Renal pelvis (tissue), 12 donors: ENCODE data around the gene CEMP1. TPM values are rescaled to one million over a fixed set of nuclear protein-coding genes. Genes with fewer than 3 reads are reported as not detected.
"Not testable (repeated sequence)": the region's sequence is repeated elsewhere in the genome, so short reads cannot be mapped to it uniquely, and the experiment has no call there.

Experiments
- DNase-seq: peaks from one replicate; pipeline ENCODE4 v3.0.0-alpha.2; 2013
- long read RNA-seq, 16 experiments: transcript quantifications; one replicate each; lab custom pipeline, GENCODE V29; 2026
- polyA plus RNA-seq, 3 donors: library from polyadenylated mRNA; unstranded; fragments of 120-200 nt; gene quantifications; one replicate each; pipeline ENCODE4 v1.2.1, GENCODE V29; 2013; ENCODE audit not compliant: insufficient read length in 3 of 3

Gene CEMP1
- 1 to 10 TPM; 2.8 to 8.6 (median 8.0) TPM for polyA plus RNA-seq
- long read RNA-seq, donor 1, transcript CEMP1-202 (1 exons, 1,374 nt), result major isoform, 33 of 33 reads
- long read RNA-seq, donor 1, partial matches to known transcripts, result 0 of 33 reads
- long read RNA-seq, donor 1, other reads (novel, unspliced or antisense), result 0 of 33 reads
- long read RNA-seq, donor 2, transcript CEMP1-202 (1 exons, 1,374 nt), result major isoform, 38 of 38 reads
- long read RNA-seq, donor 2, partial matches to known transcripts, result 0 of 38 reads
- long read RNA-seq, donor 2, other reads (novel, unspliced or antisense), result 0 of 38 reads
- long read RNA-seq, donor 3, transcript CEMP1-202 (1 exons, 1,374 nt), result major isoform, 26 of 26 reads
- long read RNA-seq, donor 3, partial matches to known transcripts, result 0 of 26 reads
- long read RNA-seq, donor 3, other reads (novel, unspliced or antisense), result 0 of 26 reads
- long read RNA-seq, donor 4, transcript CEMP1-202 (1 exons, 1,374 nt), result major isoform, 46 of 46 reads
- long read RNA-seq, donor 4, partial matches to known transcripts, result 0 of 46 reads
- long read RNA-seq, donor 4, other reads (novel, unspliced or antisense), result 0 of 46 reads
- long read RNA-seq, donor 5, transcript CEMP1-202 (1 exons, 1,374 nt), result major isoform, 14 of 14 reads
- long read RNA-seq, donor 5, partial matches to known transcripts, result 0 of 14 reads
- long read RNA-seq, donor 5, other reads (novel, unspliced or antisense), result 0 of 14 reads
- long read RNA-seq, donor 6, transcript CEMP1-202 (1 exons, 1,374 nt), result major isoform, 23 of 23 reads
- long read RNA-seq, donor 6, partial matches to known transcripts, result 0 of 23 reads
- long read RNA-seq, donor 6, other reads (novel, unspliced or antisense), result 0 of 23 reads
- long read RNA-seq, donor 7, transcript CEMP1-202 (1 exons, 1,374 nt), result major isoform, 30 of 30 reads
- long read RNA-seq, donor 7, partial matches to known transcripts, result 0 of 30 reads
- long read RNA-seq, donor 7, other reads (novel, unspliced or antisense), result 0 of 30 reads
- long read RNA-seq, donor 8, transcript CEMP1-202 (1 exons, 1,374 nt), result major isoform, 8 of 8 reads
- long read RNA-seq, donor 8, partial matches to known transcripts, result 0 of 8 reads
- long read RNA-seq, donor 8, other reads (novel, unspliced or antisense), result 0 of 8 reads
- long read RNA-seq, donor 9, transcript CEMP1-202 (1 exons, 1,374 nt), result major isoform, 46 of 46 reads
- long read RNA-seq, donor 9, partial matches to known transcripts, result 0 of 46 reads
- long read RNA-seq, donor 9, other reads (novel, unspliced or antisense), result 0 of 46 reads
- long read RNA-seq, donor 10, transcript CEMP1-202 (1 exons, 1,374 nt), result major isoform, 54 of 54 reads
- long read RNA-seq, donor 10, partial matches to known transcripts, result 0 of 54 reads
- long read RNA-seq, donor 10, other reads (novel, unspliced or antisense), result 0 of 54 reads
- long read RNA-seq, donor 11, transcript CEMP1-202 (1 exons, 1,374 nt), result major isoform, 20 of 20 reads
- long read RNA-seq, donor 11, partial matches to known transcripts, result 0 of 20 reads
- long read RNA-seq, donor 11, other reads (novel, unspliced or antisense), result 0 of 20 reads
- long read RNA-seq, donor 12, transcript CEMP1-202 (1 exons, 1,374 nt), result major isoform, 42 of 42 reads
- long read RNA-seq, donor 12, partial matches to known transcripts, result 0 of 42 reads
- long read RNA-seq, donor 12, other reads (novel, unspliced or antisense), result 0 of 42 reads
- long read RNA-seq, donor 13, transcript CEMP1-202 (1 exons, 1,374 nt), result major isoform, 34 of 34 reads
- long read RNA-seq, donor 13, partial matches to known transcripts, result 0 of 34 reads
- long read RNA-seq, donor 13, other reads (novel, unspliced or antisense), result 0 of 34 reads
- long read RNA-seq, donor 14, result 0 reads
- long read RNA-seq, donor 15, result 0 reads
- long read RNA-seq, donor 16, transcript CEMP1-202 (1 exons, 1,374 nt), result major isoform, 40 of 40 reads
- long read RNA-seq, donor 16, partial matches to known transcripts, result 0 of 40 reads
- long read RNA-seq, donor 16, other reads (novel, unspliced or antisense), result 0 of 40 reads

GRCh38 chr16:2531371-2531695 is at the start of gene CEMP1:
Gene CEMP1 (minus strand): TSS chr16:2531408. CDS start chr16:2531073, 335 bp downstream.
- DNase-seq, result no peak

GRCh38 chr16:2580818-2581217 is 49.6 kb upstream of the CEMP1 start:
- DNase-seq, result not testable (repeated sequence)

GRCh38 chr16:2580143-2580542 is 48.9 kb upstream of the CEMP1 start:
- DNase-seq, result peak; percentile 71

- not testable (repeated sequence) for DNase-seq
These were observed 47.7 kb upstream of the CEMP1 start for GRCh38 chr16:2578905-2579304.

- DNase-seq, result not testable (repeated sequence)
These were observed 45.8 kb upstream of the CEMP1 start for GRCh38 chr16:2577044-2577443.

GRCh38 chr16:2575839-2576238 is 44.6 kb upstream of the CEMP1 start:
- not testable (repeated sequence) for DNase-seq

- DNase-seq, result not testable (repeated sequence)
These were observed 41.5 kb upstream of the CEMP1 start for GRCh38 chr16:2572704-2573103.

- not testable (repeated sequence) for DNase-seq
These were observed 37.4 kb upstream of the CEMP1 start for GRCh38 chr16:2568573-2568972.

GRCh38 chr16:2567506-2567905 is 36.3 kb upstream of the CEMP1 start:
- DNase-seq, result not testable (repeated sequence)

- not testable (repeated sequence) for DNase-seq
These were observed 29.6 kb upstream of the CEMP1 start for GRCh38 chr16:2560798-2561133.

- not testable (repeated sequence) for DNase-seq
These were observed 29.1 kb upstream of the CEMP1 start for GRCh38 chr16:2560131-2560797.

- DNase-seq, result not testable (repeated sequence)
These were observed 25.9 kb upstream of the CEMP1 start for GRCh38 chr16:2557150-2557549.

GRCh38 chr16:2554709-2555425 is 23.7 kb upstream of the CEMP1 start:
- not testable (repeated sequence) for DNase-seq

- not testable (repeated sequence) for DNase-seq
These were observed 20.2 kb upstream of the CEMP1 start for GRCh38 chr16:2551420-2551889.

- DNase-seq, result not testable (repeated sequence)
These were observed 19.2 kb upstream of the CEMP1 start for GRCh38 chr16:2550283-2550878.

- DNase-seq, result not testable (repeated sequence)
These were observed 12.6 kb upstream of the CEMP1 start for GRCh38 chr16:2543771-2544170.

- not testable (repeated sequence) for DNase-seq
These were observed 10.2 kb upstream of the CEMP1 start for GRCh38 chr16:2541409-2541808.

GRCh38 chr16:2540912-2541311 is 9.7 kb upstream of the CEMP1 start:
- not testable (repeated sequence) for DNase-seq
